Brain pericyte (primary cell): ENCODE measurements around the gene NCAN.
"Not testable (repeated sequence)": the region's sequence is repeated elsewhere in the genome, so short reads cannot be mapped to it uniquely, and the experiment has no call there.

Experiments
- DNase-seq: peaks from one replicate; pipeline ENCODE4 v3.0.0-alpha.2; 2012; ENCODE audit warnings: low read depth, low spot score

The NCAN gene

GRCh38 chr19:19224150-19224851 is 12.5 kb downstream of the NCAN start:
- no peak for DNase-seq

- DNase-seq = no peak
These were observed 13.2 kb downstream of the NCAN start for GRCh38 chr19:19224852-19225494.

GRCh38 chr19:19226204-19226603 is 14.4 kb downstream of the NCAN start:
- no peak for DNase-seq

GRCh38 chr19:19226663-19227062 is 14.9 kb downstream of the NCAN start:
- no peak for DNase-seq

DNA sequence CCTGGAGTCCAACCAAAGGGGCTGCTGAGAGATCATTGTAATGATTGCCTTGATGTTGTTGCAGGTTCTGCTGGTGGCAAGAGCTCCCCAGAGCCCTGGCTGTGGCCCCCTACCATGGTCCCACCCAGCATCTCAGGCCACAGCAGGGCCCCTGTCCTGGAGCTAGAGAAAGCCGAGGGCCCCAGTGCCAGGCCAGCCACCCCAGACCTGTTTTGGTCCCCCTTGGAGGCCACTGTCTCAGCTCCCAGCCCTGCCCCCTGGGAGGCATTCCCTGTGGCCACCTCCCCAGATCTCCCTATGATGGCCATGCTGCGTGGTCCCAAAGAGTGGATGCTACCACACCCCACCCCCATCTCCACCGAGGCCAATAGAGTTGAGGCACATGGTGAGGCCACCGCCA is 15.5 kb downstream of the NCAN start:
- no peak for DNase-seq

DNA sequence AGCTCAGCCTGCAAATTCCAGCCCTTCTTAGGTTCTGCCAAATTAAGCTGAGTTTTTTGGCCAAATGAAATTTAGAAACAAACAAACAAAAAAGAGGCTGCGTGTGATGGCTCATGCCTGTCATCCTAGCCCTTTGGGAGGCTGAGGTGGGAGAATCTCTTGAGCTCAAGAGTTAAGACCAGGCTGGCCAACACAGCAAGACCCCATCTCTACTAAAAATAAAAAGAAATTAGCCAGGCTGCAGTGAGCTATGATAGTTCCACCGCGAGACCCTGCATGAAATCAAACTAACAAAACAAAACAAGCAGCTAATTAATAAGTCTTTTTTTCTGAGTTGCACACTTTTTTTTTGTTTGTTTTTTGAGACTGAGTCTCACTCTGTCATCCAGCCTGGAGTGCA is 17.9 kb downstream of the NCAN start:
- no peak for DNase-seq

DNA sequence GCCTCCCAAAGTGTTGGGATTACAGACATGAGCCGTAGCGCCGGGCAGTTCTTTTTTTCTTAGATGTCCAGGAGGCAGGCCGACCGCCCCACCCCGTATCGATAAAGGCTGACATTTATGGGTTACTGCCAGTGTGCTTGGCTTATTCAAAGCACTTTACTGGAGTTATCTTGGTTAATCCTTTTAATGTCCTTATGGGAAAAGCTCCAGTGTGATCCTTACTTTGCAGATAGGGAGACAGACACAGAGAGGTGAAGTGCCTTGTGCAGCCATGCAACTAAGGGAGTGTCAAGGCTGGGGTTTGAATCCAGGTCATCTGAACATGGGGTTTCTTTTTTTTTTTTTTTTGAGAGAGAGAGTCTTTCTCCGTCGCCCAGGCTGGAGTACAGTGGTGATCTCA is 19.2 kb downstream of the NCAN start:
- no peak for DNase-seq

- no peak for DNase-seq
These were observed 20.5 kb downstream of the NCAN start for GRCh38 chr19:19232261-19232721.

DNA sequence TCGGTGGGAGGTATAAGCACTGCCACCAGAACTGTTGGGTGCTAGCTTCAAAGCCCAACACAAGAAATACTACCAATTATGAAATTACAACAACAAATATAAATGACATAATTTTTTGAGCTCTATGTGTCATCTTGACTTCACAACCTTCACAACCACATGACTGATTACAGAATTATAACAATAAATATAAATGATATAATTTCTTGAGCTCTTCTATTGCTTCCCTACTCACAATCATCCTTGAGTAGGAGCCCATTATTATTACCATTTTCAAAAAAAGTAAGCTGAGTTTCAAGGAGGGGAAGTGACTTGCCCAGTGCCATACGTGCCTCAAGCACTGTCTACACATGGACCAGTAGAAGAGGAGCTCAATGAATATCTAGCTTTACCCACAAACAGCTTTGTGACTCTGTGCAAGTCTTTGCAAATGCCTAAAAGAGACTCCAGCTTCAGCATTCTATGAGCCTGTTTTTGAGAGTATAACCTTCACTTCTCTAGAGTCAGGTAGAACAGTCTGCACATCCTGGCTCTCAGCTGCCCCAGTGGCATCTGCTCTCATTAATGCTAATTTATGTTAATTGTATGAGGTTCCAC is 22.6 kb downstream of the NCAN start:
- DNase-seq = no peak

DNA sequence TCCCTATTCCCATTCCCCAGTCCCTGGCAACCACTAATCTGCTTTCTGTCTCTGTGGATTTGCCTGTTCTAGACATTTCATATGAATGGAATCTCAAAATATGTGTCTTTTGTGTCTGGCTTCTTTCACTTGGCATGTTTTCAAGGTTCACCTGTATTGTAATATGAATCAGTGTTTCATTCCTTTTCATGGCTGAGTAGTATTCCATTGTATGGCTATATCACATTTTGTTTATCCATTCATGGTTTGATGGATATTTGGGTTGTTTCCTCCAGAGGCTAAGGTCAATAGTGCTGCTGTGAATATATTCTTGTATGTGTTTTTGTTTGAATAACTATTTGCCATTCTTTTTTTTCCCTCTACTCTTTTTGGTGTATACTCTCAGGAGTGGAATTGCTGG is 24.4 kb downstream of the NCAN start:
- DNase-seq = no peak

DNA sequence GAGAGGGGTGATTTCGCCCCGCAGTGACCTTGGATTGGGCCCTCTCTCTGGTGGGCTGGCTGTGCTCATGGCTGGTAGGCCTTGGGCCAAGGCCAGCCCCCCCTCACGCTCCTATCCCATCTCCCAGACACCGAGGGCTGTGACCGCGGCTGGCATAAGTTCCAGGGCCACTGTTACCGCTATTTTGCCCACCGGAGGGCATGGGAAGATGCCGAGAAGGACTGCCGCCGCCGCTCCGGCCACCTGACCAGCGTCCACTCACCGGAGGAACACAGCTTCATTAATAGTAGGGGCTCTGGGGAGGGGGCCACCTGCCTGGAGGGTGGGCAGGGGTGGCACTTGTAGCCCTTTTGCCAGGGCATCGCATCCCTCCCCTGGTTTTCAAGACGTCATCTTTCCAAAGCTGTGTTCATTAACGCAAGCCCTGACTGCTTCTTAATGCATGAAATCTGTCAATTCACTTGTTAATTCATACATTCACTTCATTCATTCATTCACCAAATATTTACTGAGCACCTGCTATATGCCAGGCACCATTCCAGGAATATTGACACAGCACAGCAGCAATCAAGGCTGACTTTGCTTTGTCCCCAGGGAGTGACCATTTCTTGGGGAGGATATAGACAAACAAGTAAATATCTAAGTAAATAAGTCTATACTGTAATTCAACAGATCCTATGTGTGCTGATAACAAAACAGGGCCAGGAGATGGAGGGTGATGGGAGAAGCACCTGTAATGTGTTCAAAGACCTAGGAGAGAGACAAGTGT is 26.6 kb downstream of the NCAN start:
- no peak for DNase-seq

- no peak for DNase-seq
These were observed 27.9 kb downstream of the NCAN start for GRCh38 chr19:19239675-19240074.

- DNase-seq = no peak
These were observed 28.7 kb downstream of the NCAN start for GRCh38 chr19:19240476-19240875.

DNA sequence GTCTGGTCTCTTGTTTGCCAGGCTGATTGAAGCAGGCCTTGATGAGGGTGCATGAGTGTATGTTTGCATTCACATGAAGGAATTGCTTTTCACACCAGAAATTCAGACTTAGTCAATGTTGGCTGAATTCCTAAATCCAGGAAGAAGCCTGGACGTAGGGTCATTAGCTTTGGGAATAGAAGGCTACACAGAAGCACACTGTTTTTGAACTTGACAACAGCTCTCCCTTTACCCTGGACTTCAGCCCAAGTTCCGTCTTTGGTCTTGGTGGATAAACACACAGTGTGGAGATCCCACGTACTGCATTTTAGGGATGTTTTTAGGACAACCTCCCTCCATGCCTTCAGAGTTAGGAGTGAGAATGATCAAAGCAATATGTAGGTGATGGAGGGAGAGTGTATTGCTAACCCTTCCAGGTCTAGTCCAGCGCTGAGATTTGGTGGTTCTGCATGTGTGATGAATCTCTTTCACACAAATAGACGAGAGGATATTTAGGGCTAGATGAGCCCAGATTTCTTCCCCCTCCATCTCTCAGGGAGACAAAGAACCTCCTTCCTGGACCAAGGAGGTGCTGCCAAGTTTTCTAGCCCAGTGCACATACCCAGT is 38.5 kb downstream of the NCAN start:
- no peak for DNase-seq

DNA sequence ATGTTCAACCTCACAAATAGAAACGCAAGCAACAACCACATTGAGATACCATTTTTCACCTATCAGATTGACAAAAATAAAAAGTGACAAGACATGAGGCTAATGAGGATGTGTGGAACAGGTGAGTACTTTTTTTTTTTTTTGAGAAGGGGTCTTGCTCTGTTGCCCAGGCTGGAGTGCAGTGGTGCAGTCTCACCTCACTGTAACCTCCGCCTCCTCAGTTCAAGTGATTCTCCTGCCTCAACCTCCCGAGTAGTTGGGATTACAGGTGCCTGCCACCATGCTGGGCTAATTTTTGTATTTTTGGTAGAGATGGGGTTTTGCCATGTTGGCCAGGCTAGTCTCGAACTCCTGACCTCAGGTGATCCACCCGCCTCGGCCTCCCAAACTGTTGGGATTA is 41.7 kb downstream of the NCAN start:
- not testable (repeated sequence) for DNase-seq

- no peak for DNase-seq
These were observed 44.6 kb downstream of the NCAN start for GRCh38 chr19:19256072-19256969.

- DNase-seq = no peak
These were observed 45.4 kb downstream of the NCAN start for GRCh38 chr19:19257137-19257536.

DNA sequence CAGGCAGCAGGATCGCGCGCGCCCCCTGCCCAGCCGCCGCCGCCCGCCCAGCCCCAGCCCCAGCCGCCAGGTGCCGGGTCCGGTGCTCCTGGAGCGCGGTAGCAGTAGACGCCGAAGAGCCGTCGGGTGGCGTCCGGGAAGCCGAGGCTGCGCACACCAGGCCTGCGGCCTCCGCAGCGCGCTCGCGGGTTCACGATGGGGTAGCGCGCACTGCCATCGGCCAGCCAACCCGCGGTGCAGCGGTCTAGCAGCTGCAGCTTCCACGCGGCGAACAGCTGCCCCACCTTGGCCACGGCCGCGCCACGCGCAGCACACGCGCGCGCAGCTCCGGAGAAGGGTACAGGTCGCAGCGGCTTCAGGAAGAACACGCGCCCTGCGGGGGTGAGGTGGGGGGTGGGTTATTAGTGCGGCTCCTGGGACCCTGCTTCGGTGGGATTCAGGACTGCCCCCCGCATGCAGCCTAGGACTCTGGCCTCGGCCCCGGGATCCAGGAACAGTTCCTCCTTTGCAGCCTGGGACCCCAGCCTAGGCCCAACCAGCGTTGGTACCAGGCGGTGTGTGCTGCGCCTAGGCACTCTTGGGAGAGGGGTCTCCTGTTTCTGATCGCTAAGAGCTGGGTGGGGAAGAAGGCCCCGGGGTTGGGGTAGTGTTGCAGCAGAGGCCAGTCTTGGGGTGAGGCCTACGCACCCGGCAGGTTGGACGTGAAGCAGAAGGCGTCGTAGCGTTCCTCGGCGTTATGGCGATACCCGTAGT is 46.3 kb downstream of the NCAN start:
- DNase-seq = no peak

GRCh38 chr19:19258589-19259338 is 47.0 kb downstream of the NCAN start:
- DNase-seq = no peak
